ENCODE data around the gene IFT22.

The IFT22 gene

GRCh38 chr7:101362334-101363195 lies 41.0 kb upstream of the IFT22 start, which contains the start of gene COL26A1 (continued):
- no peak for TF ChIP-seq MZF1 (tag by site-specific recombination; IDR thresholded peaks at IDR 0.05; ENCODE audit: borderline replicate concordance)
- no peak for TF ChIP-seq ZNF133 (tag by site-specific recombination; IDR thresholded peaks at IDR 0.05)
- TF ChIP-seq ZNF24 (tag by site-specific recombination; IDR thresholded peaks at IDR 0.05): no peak
- no peak for TF ChIP-seq ZNF311 (tag by site-specific recombination; IDR thresholded peaks at IDR 0.05; ENCODE audit: borderline replicate concordance)
- no peak for TF ChIP-seq ZNF426 (tag by site-specific recombination; IDR thresholded peaks at IDR 0.05)
- no peak for TF ChIP-seq ZNF514 (tag by site-specific recombination; IDR thresholded peaks at IDR 0.05)
- TF ChIP-seq ZNF473 (tag by site-specific recombination; IDR thresholded peaks at IDR 0.05): no peak
- no peak for TF ChIP-seq ZNF549 (tag by site-specific recombination; IDR thresholded peaks at IDR 0.05)
- TF ChIP-seq ZNF768 (tag by site-specific recombination; IDR thresholded peaks at IDR 0.05): no peak
- TF ChIP-seq SP7 (tag by site-specific recombination; IDR thresholded peaks at IDR 0.05): no peak
- no peak for TF ChIP-seq ZNF548 (tag by site-specific recombination; IDR thresholded peaks at IDR 0.05)
- no peak for TF ChIP-seq HIC1 (tag by site-specific recombination; IDR thresholded peaks at IDR 0.05)
- no peak for TF ChIP-seq ZNF585B (tag by site-specific recombination; IDR thresholded peaks at IDR 0.05)
- no peak for TF ChIP-seq ZNF350 (tag by site-specific recombination; IDR thresholded peaks at IDR 0.05)
- no peak for TF ChIP-seq ZBTB10 (tag by site-specific recombination; IDR thresholded peaks at IDR 0.05)
- TF ChIP-seq ZNF18 (tag by site-specific recombination; IDR thresholded peaks at IDR 0.05): no peak
- TF ChIP-seq ZNF324 (tag by site-specific recombination; IDR thresholded peaks at IDR 0.05): no peak
- peak; percentile 86 for TF ChIP-seq ZBTB20 (tag by site-specific recombination; IDR thresholded peaks at IDR 0.05)
- no peak for TF ChIP-seq ZNF433 (tag by site-specific recombination; IDR thresholded peaks at IDR 0.05; ENCODE audit: low read depth)
- no peak for TF ChIP-seq ZNF23 (tag by site-specific recombination; IDR thresholded peaks at IDR 0.05; ENCODE audit: borderline replicate concordance)
- TF ChIP-seq PRDM1 (tag by site-specific recombination; IDR thresholded peaks at IDR 0.05): no peak
- no peak for TF ChIP-seq ZSCAN5A (tag by site-specific recombination; IDR thresholded peaks at IDR 0.05)
- TF ChIP-seq ZNF148 (tag by site-specific recombination; IDR thresholded peaks at IDR 0.05; ENCODE audit: borderline replicate concordance): no peak
- no peak for TF ChIP-seq ZNF629 (tag by site-specific recombination; IDR thresholded peaks at IDR 0.05)
- no peak for TF ChIP-seq BCL11A (tag by site-specific recombination; IDR thresholded peaks at IDR 0.05; ENCODE audit: low read depth)
- no peak for TF ChIP-seq ZBTB48 (tag by site-specific recombination; IDR thresholded peaks at IDR 0.05)
- no peak for TF ChIP-seq ZNF48 (tag by site-specific recombination; IDR thresholded peaks at IDR 0.05)
- TF ChIP-seq ZNF777 (tag by site-specific recombination; IDR thresholded peaks at IDR 0.05; ENCODE audit: borderline replicate concordance): no peak
